Putamen (tissue), 1 donor: Measurements from ENCODE around the gene HSPBP1.
"Not testable (repeated sequence)": the region's sequence is repeated elsewhere in the genome, so short reads cannot be mapped to it uniquely, and the experiment has no call there.

Experiments
- DNase-seq: peaks from one replicate; pipeline ENCODE4 v3.0.0-alpha.2; 2016; ENCODE audit warnings: low spot score

Gene HSPBP1

GRCh38 chr19:55232986-55233385, 46.9 kb downstream of the HSPBP1 start:
- no peak for DNase-seq

GRCh38 chr19:55232286-55232602, 47.7 kb downstream of the HSPBP1 start:
- no peak for DNase-seq

GRCh38 chr19:55231391-55232285, 48.3 kb downstream of the HSPBP1 start:
- no peak for DNase-seq

- no peak for DNase-seq
Observed at GRCh38 chr19:55230780-55231179, 49.1 kb downstream of the HSPBP1 start.

- no peak for DNase-seq
Observed at GRCh38 chr19:55230329-55230728, 49.6 kb downstream of the HSPBP1 start.

GRCh38 chr19:55229789-55230182, 50.1 kb downstream of the HSPBP1 start:
- no peak for DNase-seq

- no peak for DNase-seq
Observed at GRCh38 chr19:55229145-55229788, 50.6 kb downstream of the HSPBP1 start.

GRCh38 chr19:55228403-55229031, 51.4 kb downstream of the HSPBP1 start, which contains the start of gene TMEM86B:
TSS of gene TMEM86B (minus strand) at chr19:55228763. CDS start at chr19:55228741, 22 bp downstream.
- no peak for DNase-seq

GRCh38 chr19:55228015-55228391, 51.9 kb downstream of the HSPBP1 start:
- no peak for DNase-seq

- DNase-seq = no peak
Observed at GRCh38 chr19:55227241-55228014, 52.5 kb downstream of the HSPBP1 start.

- no peak for DNase-seq
Observed at GRCh38 chr19:55226788-55227187, 53.1 kb downstream of the HSPBP1 start.

GRCh38 chr19:55226273-55226672, 53.6 kb downstream of the HSPBP1 start:
- no peak for DNase-seq

GRCh38 chr19:55225415-55225958, 54.4 kb downstream of the HSPBP1 start:
- no peak for DNase-seq

GRCh38 chr19:55224679-55225414, 55.1 kb downstream of the HSPBP1 start:
- DNase-seq = not testable (repeated sequence)

- DNase-seq = no peak
Observed at GRCh38 chr19:55224038-55224665, 55.8 kb downstream of the HSPBP1 start.

GRCh38 chr19:55223291-55224037, 56.4 kb downstream of the HSPBP1 start:
- no peak for DNase-seq

- DNase-seq = no peak
Observed at GRCh38 chr19:55220525-55220924, 59.4 kb downstream of the HSPBP1 start.

GRCh38 chr19:55216461-55217198, 63.3 kb downstream of the HSPBP1 start:
- DNase-seq = peak; percentile 85

GRCh38 chr19:55213547-55213946, 66.4 kb downstream of the HSPBP1 start:
- no peak for DNase-seq
